Measurements from ENCODE around the gene PCGF5.

The PCGF5 gene

DNA sequence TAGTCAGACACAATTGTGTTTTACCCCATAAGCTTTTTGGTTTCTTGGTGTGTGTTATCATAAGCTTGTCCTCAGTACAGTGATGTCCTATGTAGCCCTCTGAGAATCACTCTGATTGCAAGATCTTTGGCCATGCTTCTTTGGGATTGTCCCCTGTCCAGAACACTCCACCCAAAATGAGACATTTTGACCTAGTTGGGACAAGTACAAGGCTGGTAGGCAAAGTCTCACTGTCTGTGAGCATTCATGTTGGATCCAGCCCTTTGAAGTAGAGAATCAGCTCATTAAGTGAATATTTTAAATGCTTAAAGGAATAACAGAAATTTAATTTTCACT lies 28.9 kb upstream of the PCGF5 start:
- Histone ChIP-seq H3K4me1 (peaks cover 11% of the 10 kb centered on the region), H2AFZ (no peak overlapping the region), H3K9me3 (ENCODE audit: control insufficient read depth, low read length) (no peaks in the 10 kb centered on the region), H3K27me3 (ENCODE audit: control insufficient read depth, insufficient read depth, low read length) (no peaks in the 10 kb centered on the region), H3K79me2 (peaks cover 39% of the 10 kb centered on the region), H3K4me2 (ENCODE audit: low read length) (no peak overlapping the region), H3K36me3 (ENCODE audit: control insufficient read depth, insufficient read depth, low read length) (no peaks in the 10 kb centered on the region), H3K9ac (no peak overlapping the region), H3K27ac (no peak overlapping the region), H3K4me3 (ENCODE audit: low read depth, low read length) (no peak overlapping the region)
- TF ChIP-seq, protein P1, sequence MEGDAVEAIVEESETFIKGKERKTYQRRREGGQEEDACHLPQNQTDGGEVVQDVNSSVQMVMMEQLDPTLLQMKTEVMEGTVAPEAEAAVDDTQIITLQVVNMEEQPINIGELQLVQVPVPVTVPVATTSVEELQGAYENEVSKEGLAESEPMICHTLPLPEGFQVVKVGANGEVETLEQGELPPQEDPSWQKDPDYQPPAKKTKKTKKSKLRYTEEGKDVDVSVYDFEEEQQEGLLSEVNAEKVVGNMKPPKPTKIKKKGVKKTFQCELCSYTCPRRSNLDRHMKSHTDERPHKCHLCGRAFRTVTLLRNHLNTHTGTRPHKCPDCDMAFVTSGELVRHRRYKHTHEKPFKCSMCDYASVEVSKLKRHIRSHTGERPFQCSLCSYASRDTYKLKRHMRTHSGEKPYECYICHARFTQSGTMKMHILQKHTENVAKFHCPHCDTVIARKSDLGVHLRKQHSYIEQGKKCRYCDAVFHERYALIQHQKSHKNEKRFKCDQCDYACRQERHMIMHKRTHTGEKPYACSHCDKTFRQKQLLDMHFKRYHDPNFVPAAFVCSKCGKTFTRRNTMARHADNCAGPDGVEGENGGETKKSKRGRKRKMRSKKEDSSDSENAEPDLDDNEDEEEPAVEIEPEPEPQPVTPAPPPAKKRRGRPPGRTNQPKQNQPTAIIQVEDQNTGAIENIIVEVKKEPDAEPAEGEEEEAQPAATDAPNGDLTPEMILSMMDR (IDR thresholded peaks at IDR 0.05), result no peak

DNA sequence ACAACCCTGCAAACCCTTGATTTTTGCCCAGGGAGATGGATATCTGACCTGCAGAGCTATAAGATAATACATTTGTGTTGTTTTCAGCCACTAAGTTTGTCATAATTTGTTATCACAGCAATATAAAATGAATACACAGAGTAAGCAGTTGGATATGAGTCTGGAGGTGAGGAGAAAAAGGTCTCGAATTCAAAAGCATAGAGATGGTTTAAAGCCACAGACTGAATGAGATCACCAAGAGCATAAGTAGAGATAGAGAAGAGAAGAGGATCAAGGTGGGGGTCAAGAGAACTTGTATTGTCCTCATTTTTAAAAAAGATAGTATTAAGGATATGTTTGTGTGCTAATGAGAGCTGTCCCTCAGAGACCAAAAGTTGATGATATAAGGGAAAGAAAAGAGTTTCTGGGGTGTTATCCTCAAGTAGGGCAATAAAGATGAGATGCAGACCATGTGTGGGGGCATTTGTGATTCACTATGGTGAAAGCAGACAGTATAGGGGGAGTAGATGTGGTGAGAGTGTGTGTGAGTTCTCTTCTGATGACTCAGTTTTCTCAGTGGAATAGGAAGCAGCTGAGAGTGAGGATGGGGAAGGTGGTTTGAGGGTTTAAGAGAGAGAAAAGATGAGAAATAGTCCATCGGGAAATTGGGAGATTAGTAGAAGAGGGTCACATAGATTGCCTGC lies 25.8 kb upstream of the PCGF5 start:
- TF ChIP-seq, protein P1 (IDR thresholded peaks at IDR 0.05), result no peak
- no peak overlapping the region for H3K4me3 ChIP-seq (ENCODE audit: low read depth, low read length)
- H3K79me2 ChIP-seq, result peaks cover 42% of the 10 kb centered on the region
- H2AFZ ChIP-seq, result no peak overlapping the region
- no peak overlapping the region for H3K4me2 ChIP-seq (ENCODE audit: low read length)
- H3K9me3 ChIP-seq (ENCODE audit: control insufficient read depth, low read length), result no peaks in the 10 kb centered on the region
- no peak overlapping the region for H3K27ac ChIP-seq
- no peaks in the 10 kb centered on the region for H3K36me3 ChIP-seq (ENCODE audit: control insufficient read depth, insufficient read depth, low read length)
- H3K9ac ChIP-seq, result no peak overlapping the region
- H3K27me3 ChIP-seq (ENCODE audit: control insufficient read depth, insufficient read depth, low read length), result no peaks in the 10 kb centered on the region
- peaks cover 9% of the 10 kb centered on the region for H3K4me1 ChIP-seq

DNA sequence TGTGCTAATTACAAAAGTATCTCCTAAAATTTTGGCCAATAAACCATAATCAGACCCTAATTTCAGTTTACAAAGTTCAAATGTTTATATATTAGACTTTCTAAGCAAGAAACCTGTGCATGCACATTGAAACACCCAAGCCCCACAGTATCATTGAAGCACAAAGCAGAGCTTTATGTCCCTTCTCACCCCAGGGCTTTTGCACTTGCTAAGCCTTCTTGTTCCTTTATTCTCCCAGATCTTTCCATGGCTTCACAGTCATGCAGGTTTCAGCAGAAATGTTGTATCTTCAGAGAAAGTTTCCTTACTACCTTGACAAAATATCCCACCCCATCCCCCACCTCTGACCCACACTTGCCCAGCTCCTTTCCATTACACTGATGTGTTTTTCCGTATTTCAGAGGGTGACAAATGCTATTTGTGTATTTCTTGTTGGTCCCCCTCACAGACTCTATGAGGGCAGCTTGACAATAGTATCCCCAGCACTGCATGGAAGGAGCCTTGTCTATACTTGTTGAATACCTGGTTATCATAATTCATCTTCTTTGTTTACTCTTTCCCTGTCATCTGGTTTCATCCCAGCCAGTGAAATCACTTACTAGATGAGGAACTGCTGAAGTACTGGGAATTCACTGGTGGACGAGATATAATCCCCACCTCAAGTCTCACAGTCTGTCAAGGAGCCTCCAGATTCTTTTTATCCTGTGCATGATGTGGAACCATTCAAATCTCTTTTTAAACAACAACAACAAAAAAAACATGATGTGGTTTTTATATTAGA lies 24.0 kb upstream of the PCGF5 start:
- no peak overlapping the region for H3K4me2 ChIP-seq (ENCODE audit: low read length)
- no peak overlapping the region for H3K9ac ChIP-seq
- peaks cover 5% of the 10 kb centered on the region for H3K4me1 ChIP-seq
- peaks cover 46% of the 10 kb centered on the region for H3K79me2 ChIP-seq
- H2AFZ ChIP-seq, result no peak overlapping the region
- H3K27ac ChIP-seq, result no peak overlapping the region
- H3K36me3 ChIP-seq (ENCODE audit: control insufficient read depth, insufficient read depth, low read length), result no peaks in the 10 kb centered on the region
- H3K9me3 ChIP-seq (ENCODE audit: control insufficient read depth, low read length), result no peaks in the 10 kb centered on the region
- TF ChIP-seq, protein P1 (IDR thresholded peaks at IDR 0.05), result no peak
- H3K27me3 ChIP-seq (ENCODE audit: control insufficient read depth, insufficient read depth, low read length), result no peaks in the 10 kb centered on the region
- no peak overlapping the region for H3K4me3 ChIP-seq (ENCODE audit: low read depth, low read length)

DNA sequence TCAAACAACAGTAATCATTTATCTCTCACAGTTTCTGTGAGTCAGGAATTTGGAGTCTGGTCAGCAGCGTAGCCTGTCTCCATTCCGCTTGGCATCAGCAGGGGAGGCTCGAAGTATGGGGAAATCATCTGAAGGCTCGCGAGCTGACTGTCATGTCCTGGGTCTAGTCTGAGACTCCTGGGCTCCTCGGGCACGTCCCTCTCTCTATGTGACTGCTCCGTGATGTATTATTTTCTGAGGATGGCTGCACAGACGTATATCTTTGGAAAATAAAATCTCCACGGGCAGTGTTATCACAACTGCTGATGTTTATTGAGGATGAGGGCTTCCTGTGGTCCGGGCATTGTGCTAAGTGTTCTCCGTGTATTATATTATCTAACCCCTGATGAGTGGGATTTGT lies 23.3 kb upstream of the PCGF5 start:
- TF ChIP-seq, protein P1 (IDR thresholded peaks at IDR 0.05), result no peak
- H3K9me3 ChIP-seq (ENCODE audit: control insufficient read depth, low read length), result no peaks in the 10 kb centered on the region
- H3K27ac ChIP-seq, result no peak overlapping the region
- no peaks in the 10 kb centered on the region for H3K36me3 ChIP-seq (ENCODE audit: control insufficient read depth, insufficient read depth, low read length)
- H3K4me3 ChIP-seq (ENCODE audit: low read depth, low read length), result no peak overlapping the region
- H3K4me1 ChIP-seq, result peaks cover 4% of the 10 kb centered on the region
- H3K4me2 ChIP-seq (ENCODE audit: low read length), result no peak overlapping the region
- no peaks in the 10 kb centered on the region for H3K27me3 ChIP-seq (ENCODE audit: control insufficient read depth, insufficient read depth, low read length)
- no peak overlapping the region for H2AFZ ChIP-seq
- H3K79me2 ChIP-seq, result peaks cover 42% of the 10 kb centered on the region
- no peak overlapping the region for H3K9ac ChIP-seq
